Measurements from ENCODE around the gene LRRC59.

The LRRC59 gene

GRCh38 chr17:50359998-50360461 is 37.3 kb downstream of the LRRC59 start:
- DNase-seq: no peak

- no peak for DNase-seq
These were observed 38.2 kb downstream of the LRRC59 start for GRCh38 chr17:50359005-50359699.

GRCh38 chr17:50358177-50358576 is 39.1 kb downstream of the LRRC59 start:
- DNase-seq: no peak

GRCh38 chr17:50356892-50357510 is 40.3 kb downstream of the LRRC59 start:
- no peak for DNase-seq

GRCh38 chr17:50356418-50356817 is 40.9 kb downstream of the LRRC59 start:
- no peak for DNase-seq

GRCh38 chr17:50355701-50356341 is 41.5 kb downstream of the LRRC59 start:
- no peak for DNase-seq

- no peak for DNase-seq
These were observed 42.0 kb downstream of the LRRC59 start for GRCh38 chr17:50355336-50355700.

- DNase-seq: no peak
These were observed 42.5 kb downstream of the LRRC59 start for GRCh38 chr17:50354776-50355175.

- DNase-seq: no peak
These were observed 43.1 kb downstream of the LRRC59 start for GRCh38 chr17:50354198-50354597.

GRCh38 chr17:50353600-50354195 is 43.6 kb downstream of the LRRC59 start:
- DNase-seq: no peak

GRCh38 chr17:50352693-50353599 is 44.4 kb downstream of the LRRC59 start:
- DNase-seq: no peak

GRCh38 chr17:50352072-50352692 is 45.1 kb downstream of the LRRC59 start:
- DNase-seq: no peak

- no peak for DNase-seq
These were observed 46.6 kb downstream of the LRRC59 start for GRCh38 chr17:50350733-50351132.

GRCh38 chr17:50349243-50349600 is 48.1 kb downstream of the LRRC59 start:
- DNase-seq: no peak

- DNase-seq: no peak
These were observed 48.6 kb downstream of the LRRC59 start for GRCh38 chr17:50348522-50349242.

GRCh38 chr17:50347894-50348291 is 49.4 kb downstream of the LRRC59 start:
- no peak for DNase-seq

- DNase-seq: no peak
These were observed 50.0 kb downstream of the LRRC59 start for GRCh38 chr17:50347117-50347893.

- no peak for DNase-seq
These were observed 50.8 kb downstream of the LRRC59 start for GRCh38 chr17:50346313-50347116.

- DNase-seq: peak; percentile 78
These were observed 51.7 kb downstream of the LRRC59 start, which contains the start of gene XYLT2 for GRCh38 chr17:50345432-50346312. Gene XYLT2, plus strand, starts transcription at chr17:50346126. Its CDS starts 15 bp downstream, at chr17:50346141.
